Choroid plexus epithelial cell (primary cell): ENCODE measurements around the gene ACACB.
A peak's percentile ranks its signal among the peaks of the same experiment; 100 is the strongest.

Source experiments
- DNase-seq: peaks from one replicate; pipeline ENCODE4 v3.0.0-alpha.2; 2010; ENCODE audit warnings: low read depth
- H3K4me3 ChIP-seq: 2 replicates; pipeline ENCODE4 v1.5.1; 2011; ENCODE audit warnings: low read depth, mild to moderate bottlenecking, control low read depth, low read length, moderate library complexity
- TF ChIP-seq, protein P1 (sequence below): conservative IDR thresholded peaks from 2 replicates; pipeline ENCODE4 v1.5.1; 2011; ENCODE audit warnings: low read depth, mild to moderate bottlenecking, control low read depth, inconsistent platforms, low read length, moderate library complexity

Gene ACACB

DNA sequence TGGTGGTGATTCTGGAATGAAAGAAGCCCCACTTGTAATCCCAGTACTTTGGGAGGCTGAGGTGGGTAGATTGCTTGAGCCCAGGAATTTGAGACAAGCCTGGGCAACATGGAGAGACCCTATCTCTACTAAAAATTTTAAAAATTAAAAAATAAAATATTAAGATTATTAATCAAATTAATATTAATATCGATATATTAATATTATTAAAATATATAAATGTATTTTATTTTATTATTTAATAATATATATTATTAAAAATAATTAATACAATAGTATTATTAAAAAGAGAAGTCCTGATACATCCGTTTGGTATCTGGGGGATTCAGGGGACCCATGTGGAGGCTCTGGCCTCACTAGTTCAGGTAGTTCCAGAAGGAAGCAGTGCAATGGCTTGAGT, 124.0 kb downstream of the ACACB start:
- H3K4me3 ChIP-seq, result no peak overlapping the region
- TF ChIP-seq, protein P1, sequence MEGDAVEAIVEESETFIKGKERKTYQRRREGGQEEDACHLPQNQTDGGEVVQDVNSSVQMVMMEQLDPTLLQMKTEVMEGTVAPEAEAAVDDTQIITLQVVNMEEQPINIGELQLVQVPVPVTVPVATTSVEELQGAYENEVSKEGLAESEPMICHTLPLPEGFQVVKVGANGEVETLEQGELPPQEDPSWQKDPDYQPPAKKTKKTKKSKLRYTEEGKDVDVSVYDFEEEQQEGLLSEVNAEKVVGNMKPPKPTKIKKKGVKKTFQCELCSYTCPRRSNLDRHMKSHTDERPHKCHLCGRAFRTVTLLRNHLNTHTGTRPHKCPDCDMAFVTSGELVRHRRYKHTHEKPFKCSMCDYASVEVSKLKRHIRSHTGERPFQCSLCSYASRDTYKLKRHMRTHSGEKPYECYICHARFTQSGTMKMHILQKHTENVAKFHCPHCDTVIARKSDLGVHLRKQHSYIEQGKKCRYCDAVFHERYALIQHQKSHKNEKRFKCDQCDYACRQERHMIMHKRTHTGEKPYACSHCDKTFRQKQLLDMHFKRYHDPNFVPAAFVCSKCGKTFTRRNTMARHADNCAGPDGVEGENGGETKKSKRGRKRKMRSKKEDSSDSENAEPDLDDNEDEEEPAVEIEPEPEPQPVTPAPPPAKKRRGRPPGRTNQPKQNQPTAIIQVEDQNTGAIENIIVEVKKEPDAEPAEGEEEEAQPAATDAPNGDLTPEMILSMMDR, result no peak
- DNase-seq, result no peak

- no peak overlapping the region for H3K4me3 ChIP-seq
- TF ChIP-seq, protein P1, result no peak
- DNase-seq, result no peak
Observed at GRCh38 chr12:109241936-109242335, 125.5 kb downstream of the ACACB start.

DNA sequence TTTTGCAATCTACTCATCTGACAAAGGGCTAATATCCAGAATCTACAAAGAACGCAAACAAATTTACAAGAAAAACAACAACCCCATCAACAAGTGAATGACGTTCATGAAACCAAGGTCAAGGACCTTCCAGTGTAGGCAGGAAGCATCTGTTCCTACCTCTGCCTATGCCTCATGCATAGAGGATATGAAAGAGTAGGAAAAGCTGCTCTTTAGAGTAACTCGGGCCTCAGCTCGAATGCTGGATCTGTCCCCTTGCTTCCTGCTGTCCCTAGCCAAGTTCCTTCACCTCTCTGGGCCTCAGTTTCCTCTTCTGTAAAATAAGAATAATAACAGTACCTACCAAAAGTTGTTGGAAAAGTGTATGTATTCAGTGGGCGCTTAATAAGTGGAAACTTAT, 127.7 kb downstream of the ACACB start:
- DNase-seq, result no peak
- TF ChIP-seq, protein P1, result no peak
- no peak overlapping the region for H3K4me3 ChIP-seq

DNA sequence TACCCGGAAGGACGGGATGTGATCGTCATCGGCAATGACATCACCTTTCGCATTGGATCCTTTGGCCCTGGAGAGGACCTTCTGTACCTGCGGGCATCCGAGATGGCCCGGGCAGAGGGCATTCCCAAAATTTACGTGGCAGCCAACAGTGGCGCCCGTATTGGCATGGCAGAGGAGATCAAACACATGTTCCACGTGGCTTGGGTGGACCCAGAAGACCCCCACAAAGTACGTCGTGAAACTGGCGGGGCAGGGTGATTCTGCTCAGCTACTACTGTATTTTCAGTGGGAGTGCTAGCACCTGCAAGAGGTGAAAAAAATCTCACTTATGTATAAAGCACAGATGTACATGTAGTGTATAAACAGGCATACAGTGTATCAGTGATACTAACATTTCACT, 129.8 kb downstream of the ACACB start:
- TF ChIP-seq, protein P1, result no peak
- H3K4me3 ChIP-seq, result no peak overlapping the region
- no peak for DNase-seq

DNA sequence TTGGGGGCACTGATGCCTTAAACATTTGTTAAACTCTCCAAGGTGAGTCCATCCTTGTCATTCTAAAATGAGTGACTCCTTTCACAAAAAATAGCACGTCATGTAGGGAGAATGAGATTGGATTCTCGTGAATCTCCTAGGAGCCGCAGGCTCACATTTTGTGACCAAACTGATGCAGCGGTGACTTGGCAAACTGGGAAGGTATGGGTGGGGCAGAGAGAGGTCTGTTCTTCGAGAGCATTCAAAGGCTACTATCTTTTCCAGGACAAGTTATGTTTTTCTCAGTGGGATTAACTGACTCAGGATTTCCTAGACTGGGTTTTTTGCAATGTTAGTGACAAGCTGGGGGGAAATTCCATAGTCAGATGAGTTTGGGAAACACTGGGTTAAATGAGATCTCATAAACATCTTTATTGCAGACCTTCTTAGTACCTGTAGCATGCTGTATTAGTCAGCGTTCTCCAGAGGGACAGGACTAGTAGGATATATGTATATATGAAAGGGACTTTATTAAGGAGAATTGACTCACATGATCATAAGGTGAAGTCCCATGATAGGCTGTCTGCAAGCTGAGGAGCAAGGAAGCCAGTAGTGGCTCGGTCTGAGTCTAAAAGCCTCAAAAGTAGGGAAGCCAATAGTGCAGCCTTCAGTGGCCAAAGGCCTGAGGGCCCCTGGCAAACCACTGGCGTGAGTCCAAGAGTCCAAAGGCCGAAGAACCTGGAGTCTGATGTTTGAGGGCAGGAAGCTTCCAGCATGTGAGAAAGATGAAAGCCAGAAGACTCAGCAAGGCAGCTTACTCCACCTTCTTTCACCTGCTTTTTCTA, 131.7 kb downstream of the ACACB start:
- H3K4me3 ChIP-seq, result no peak overlapping the region
- TF ChIP-seq, protein P1, result no peak
- DNase-seq, result no peak

GRCh38 chr12:109250523-109250922, 134.1 kb downstream of the ACACB start:
- H3K4me3 ChIP-seq, result no peak overlapping the region
- TF ChIP-seq, protein P1, result no peak
- DNase-seq, result peak; percentile 14

GRCh38 chr12:109252799-109253198, 136.4 kb downstream of the ACACB start:
- no peak overlapping the region for H3K4me3 ChIP-seq
- DNase-seq, result no peak
- TF ChIP-seq, protein P1, result no peak
